Vagina (tissue), 2 donors: ENCODE results near the gene PRSS38.

Experiments used
- CTCF ChIP-seq, 3 experiments: fragments of 450-650 bp in 2 of 3; fragments of 200-600 bp in 1 of 3; sonication (generic) in 1 of 3; IDR thresholded peaks; one replicate each; pipeline ENCODE4 v1.5.1; 2017 to 2019; ENCODE audit warnings: antibody characterized with exemption in 3 of 3, mild to moderate bottlenecking in 2 of 3, moderate library complexity in 2 of 3
- POLR2A ChIP-seq, 2 donors: fragments of 450-650 bp; IDR thresholded peaks; one replicate each; pipeline ENCODE4 v1.6.1; 2017; ENCODE audit warnings: antibody characterized with exemption in 2 of 2, mild to moderate bottlenecking in 2 of 2, moderate library complexity in 2 of 2

- no peak for TF ChIP-seq POLR2A (IDR thresholded peaks at IDR 0.05)
- no peak for TF ChIP-seq CTCF (IDR thresholded peaks at IDR 0.05)
These were observed 28.6 kb upstream of the PRSS38 start for GRCh38 chr1:227786673-227787512.
